OCI-LY7 (cell line): ENCODE measurements around the gene TMEM167B. TPM values are rescaled to one million over a fixed set of nuclear protein-coding genes. Genes with fewer than 3 reads are reported as not detected.

Source experiments
- BruUV-seq: library from RNA; stranded (reverse); fragments of 400-500 nt; replicated peaks from 2 replicates; lab custom pipeline; 2021; lab: Mats Ljungman, UMichigan
- CTCF ChIA-PET: fragments of 300-600 bp; sonication (Branson Sonifier 250); formaldehyde crosslinking; loops from one replicate; lab custom pipeline; 2022; ENCODE audit warnings: antibody characterized with exemption; ENCODE audit not compliant: unreplicated experiment; lab: Charles Lee
- POLR2A ChIA-PET: fragments of 300-600 bp; sonication (Branson Sonifier 250); formaldehyde crosslinking; loops from one replicate; lab custom pipeline; 2022; ENCODE audit warnings: antibody characterized with exemption; lab: Charles Lee
- DNase-seq: peaks from one replicate; pipeline ENCODE4 v3.0.0-alpha.2; 2015; ENCODE audit warnings: low spot score
- H2AFZ ChIP-seq: fragments of 200-600 bp; sonication (generic), shearing (Covaris generic); 2 replicates; pipeline ENCODE4 v1.6.1; 2014; ENCODE audit warnings: mild to moderate bottlenecking, antibody characterized with exemption, low read length, moderate library complexity
- H3K27ac ChIP-seq: fragments of 200-600 bp; sonication (generic); 2 replicates; pipeline ENCODE4 v1.5.1; 2014; ENCODE audit warnings: mixed run types, low read depth, mild to moderate bottlenecking, moderate library complexity, low read length, inconsistent platforms; ENCODE audit not compliant: poor library complexity, severe bottlenecking
- H3K36me3 ChIP-seq: fragments of 200-600 bp; sonication (generic); 2 replicates; pipeline ENCODE4 v1.6.1; 2014; ENCODE audit warnings: mild to moderate bottlenecking, antibody characterized with exemption, low read length, moderate library complexity, mixed read lengths; ENCODE audit not compliant: insufficient read depth
- H3K4me1 ChIP-seq: fragments of 200-600 bp; sonication (generic); 2 replicates; pipeline ENCODE4 v1.5.1; 2014; ENCODE audit warnings: mild to moderate bottlenecking, low read length; ENCODE audit not compliant: insufficient read depth, poor library complexity, severe bottlenecking
- H3K4me2 ChIP-seq: fragments of 200-600 bp; sonication (generic); 2 replicates; pipeline ENCODE4 v1.6.1; 2014; ENCODE audit warnings: mild to moderate bottlenecking, low read length
- H3K4me3 ChIP-seq: fragments of 200-600 bp; sonication (generic); 2 replicates; pipeline ENCODE4 v1.5.1; 2014; ENCODE audit warnings: mild to moderate bottlenecking, low read depth, low read length; ENCODE audit not compliant: poor library complexity, severe bottlenecking
- H3K79me2 ChIP-seq: fragments of 200-600 bp; sonication (generic); 2 replicates; pipeline ENCODE4 v1.6.1; 2016; ENCODE audit warnings: low read depth, mild to moderate bottlenecking, low read length, moderate library complexity, mixed read lengths; ENCODE audit not compliant: insufficient read depth
- H3K9me2 ChIP-seq: fragments of 200-600 bp; sonication (generic); 2 replicates; pipeline ENCODE4 v1.6.1; 2016; ENCODE audit warnings: mild to moderate bottlenecking, low read length, mixed read lengths; ENCODE audit not compliant: insufficient read depth
- H3K9me3 ChIP-seq: fragments of 200-600 bp; sonication (generic); 2 replicates; pipeline ENCODE4 v1.6.1; 2014; ENCODE audit warnings: mild to moderate bottlenecking, mixed run types, low read length, mixed read lengths
- H4K20me1 ChIP-seq: fragments of 200-600 bp; sonication (generic); 2 replicates; pipeline ENCODE4 v1.6.1; 2014; ENCODE audit warnings: mild to moderate bottlenecking, antibody characterized with exemption, low read length, moderate library complexity, mixed read lengths; ENCODE audit not compliant: insufficient read depth
- EZH2phosphoT487 ChIP-seq: fragments of 200-600 bp; sonication (generic); IDR thresholded peaks from 2 replicates; pipeline ENCODE4 v1.6.1; 2018; ENCODE audit warnings: low read depth, borderline replicate concordance, mild to moderate bottlenecking, mixed run types, antibody characterized with exemption, low read length, moderate library complexity, mixed read lengths
- intact Hi-C: fragments of 100-400 bp; cut with micrococcal nuclease; formaldehyde crosslinking; loops from one replicate; pipeline ENCODE4 v1.10.0; 2022; ENCODE audit not compliant: unreplicated experiment
- total RNA-seq, 2 experiments: library from RNA; depleted of rRNA in 1 of 2; stranded (reverse); fragments of >200 nt in 1 of 2; shearing (Covaris generic) in 1 of 2; gene quantifications; 2 replicates each; pipeline ENCODE4 v1.2.3, GENCODE V29; 2014 to 2022
- TF ChIP-seq, protein P1 (sequence below): fragments of 200-600 bp; sonication (generic); conservative IDR thresholded peaks from 2 replicates; pipeline ENCODE4 v1.5.1; 2014; ENCODE audit warnings: mild to moderate bottlenecking, antibody characterized with exemption, low read length, moderate library complexity, mixed read lengths

Gene TMEM167B
- total RNA-seq, 2 experiments from 2014 or later = 12.3 to 21.2 TPM

GRCh38 chr1:109046671-109047070, 43.9 kb upstream of the TMEM167B start:
- Histone ChIP-seq H3K4me1 (peaks cover 4% of the 10 kb centered on the region), H3K36me3 (no peaks in the 10 kb centered on the region), H2AFZ (no peak overlapping the region), H3K4me3 (no peak overlapping the region), H3K27ac (no peak overlapping the region), H4K20me1 (no peaks in the 10 kb centered on the region), H3K4me2 (no peak overlapping the region), H3K9me2 (no peaks in the 10 kb centered on the region), H3K9me3 (no peaks in the 10 kb centered on the region), H3K79me2 (no peaks in the 10 kb centered on the region)
- POLR2A ChIA-PET = interaction anchor here (0.7 to 1.3 kb wide), 4 partner anchors 14 to 566 kb away, joined by 3 to 6 read pairs (median 4); partner anchors contain the start of gene TAF13
- TF ChIP-seq EZH2phosphoT487 = no peak
- CTCF ChIA-PET = interaction anchor here (0.5 kb wide), 1 partner anchor 10 kb away, joined by 3 read pairs; no protein-coding TSS in a partner anchor
- no peak for DNase-seq
- intact Hi-C loops = no loop called here
- BruUV-seq = no TSS peak

GRCh38 chr1:109047339-109047738, 43.2 kb upstream of the TMEM167B start:
- H3K36me3 ChIP-seq = no peaks in the 10 kb centered on the region
- TF ChIP-seq EZH2phosphoT487 = no peak
- TF ChIP-seq, protein P1, sequence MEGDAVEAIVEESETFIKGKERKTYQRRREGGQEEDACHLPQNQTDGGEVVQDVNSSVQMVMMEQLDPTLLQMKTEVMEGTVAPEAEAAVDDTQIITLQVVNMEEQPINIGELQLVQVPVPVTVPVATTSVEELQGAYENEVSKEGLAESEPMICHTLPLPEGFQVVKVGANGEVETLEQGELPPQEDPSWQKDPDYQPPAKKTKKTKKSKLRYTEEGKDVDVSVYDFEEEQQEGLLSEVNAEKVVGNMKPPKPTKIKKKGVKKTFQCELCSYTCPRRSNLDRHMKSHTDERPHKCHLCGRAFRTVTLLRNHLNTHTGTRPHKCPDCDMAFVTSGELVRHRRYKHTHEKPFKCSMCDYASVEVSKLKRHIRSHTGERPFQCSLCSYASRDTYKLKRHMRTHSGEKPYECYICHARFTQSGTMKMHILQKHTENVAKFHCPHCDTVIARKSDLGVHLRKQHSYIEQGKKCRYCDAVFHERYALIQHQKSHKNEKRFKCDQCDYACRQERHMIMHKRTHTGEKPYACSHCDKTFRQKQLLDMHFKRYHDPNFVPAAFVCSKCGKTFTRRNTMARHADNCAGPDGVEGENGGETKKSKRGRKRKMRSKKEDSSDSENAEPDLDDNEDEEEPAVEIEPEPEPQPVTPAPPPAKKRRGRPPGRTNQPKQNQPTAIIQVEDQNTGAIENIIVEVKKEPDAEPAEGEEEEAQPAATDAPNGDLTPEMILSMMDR = no peak
- peaks cover 3% of the 10 kb centered on the region for H3K4me1 ChIP-seq
- H4K20me1 ChIP-seq = no peaks in the 10 kb centered on the region
- no peaks in the 10 kb centered on the region for H3K9me2 ChIP-seq
- H3K4me3 ChIP-seq = no peak overlapping the region
- no peak overlapping the region for H3K4me2 ChIP-seq
- CTCF ChIA-PET = interaction anchor here (0.5 kb wide), 1 partner anchor 10 kb away, joined by 3 read pairs; no protein-coding TSS in a partner anchor
- DNase-seq = no peak
- intact Hi-C loops = no loop called here
- H3K79me2 ChIP-seq = no peaks in the 10 kb centered on the region
- BruUV-seq = no TSS peak
- no peaks in the 10 kb centered on the region for H3K9me3 ChIP-seq
- POLR2A ChIA-PET = interaction anchor here (0.6 to 1.3 kb wide), 2 partner anchors 13 to 29 kb away, joined by 4 to 5 read pairs; partner anchors contain the start of gene TAF13
- H2AFZ ChIP-seq = no peak overlapping the region
- H3K27ac ChIP-seq = no peak overlapping the region

DNA sequence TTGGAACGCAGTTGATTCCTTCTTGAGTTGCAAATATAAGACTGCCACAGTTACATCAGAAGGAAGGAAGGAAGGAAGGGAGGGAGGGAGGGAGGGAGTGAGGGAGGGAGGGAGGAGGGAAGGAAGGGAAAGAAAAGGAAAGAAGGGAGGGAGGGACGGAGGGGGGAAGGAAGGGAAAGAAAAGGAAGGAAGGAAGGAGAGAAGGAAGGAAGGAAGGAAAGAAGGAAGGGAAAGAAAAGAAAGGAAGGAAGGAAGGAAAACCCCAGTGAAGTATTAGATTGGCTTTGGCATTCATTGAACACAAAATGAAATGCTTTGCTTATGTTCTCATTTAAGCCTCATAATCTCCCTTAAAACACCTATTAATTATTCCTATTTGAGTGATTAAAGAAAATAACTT, 42.2 kb upstream of the TMEM167B start:
- ChIA-PET CTCF (no interaction called here), POLR2A (no interaction called here)
- intact Hi-C loops = no loop called here
- H3K4me1 ChIP-seq = no peaks in the 10 kb centered on the region
- H3K4me3 ChIP-seq = no peak overlapping the region
- no TSS peak for BruUV-seq
- DNase-seq = no peak
- TF ChIP-seq, protein P1 = no peak
- no peak for TF ChIP-seq EZH2phosphoT487
- no peaks in the 10 kb centered on the region for H3K9me2 ChIP-seq
- no peaks in the 10 kb centered on the region for H3K36me3 ChIP-seq
- no peak overlapping the region for H3K4me2 ChIP-seq
- H3K27ac ChIP-seq = no peak overlapping the region
- H3K79me2 ChIP-seq = no peaks in the 10 kb centered on the region
- no peaks in the 10 kb centered on the region for H3K9me3 ChIP-seq
- H2AFZ ChIP-seq = no peak overlapping the region
- no peaks in the 10 kb centered on the region for H4K20me1 ChIP-seq
